Globus pallidus (tissue), 1 donor: ENCODE measurements around the gene PDLIM5.

Experiments
- DNase-seq: peaks from one replicate; pipeline ENCODE4 v3.0.0-alpha.2; 2015; ENCODE audit warnings: low spot score

The PDLIM5 gene

DNA sequence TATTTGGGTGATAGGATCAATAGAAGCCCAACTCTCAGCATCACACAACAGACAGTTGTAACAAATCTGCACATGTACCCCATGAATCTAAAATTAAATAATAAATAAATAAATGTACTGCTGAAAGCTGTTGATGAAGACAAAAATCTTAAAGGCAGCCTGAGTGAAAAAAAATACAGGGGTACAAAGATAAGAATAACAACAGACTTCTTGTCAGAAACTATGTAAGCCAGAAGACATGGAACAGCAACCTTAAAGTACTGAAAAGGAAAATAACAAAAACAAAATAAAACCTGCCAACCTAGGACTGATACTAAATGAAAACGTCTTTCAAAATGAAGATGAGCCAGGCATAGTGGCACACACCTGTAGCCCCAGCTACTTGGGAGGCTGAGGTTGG lies 25.0 kb upstream of the PDLIM5 start:
- no peak for DNase-seq

DNA sequence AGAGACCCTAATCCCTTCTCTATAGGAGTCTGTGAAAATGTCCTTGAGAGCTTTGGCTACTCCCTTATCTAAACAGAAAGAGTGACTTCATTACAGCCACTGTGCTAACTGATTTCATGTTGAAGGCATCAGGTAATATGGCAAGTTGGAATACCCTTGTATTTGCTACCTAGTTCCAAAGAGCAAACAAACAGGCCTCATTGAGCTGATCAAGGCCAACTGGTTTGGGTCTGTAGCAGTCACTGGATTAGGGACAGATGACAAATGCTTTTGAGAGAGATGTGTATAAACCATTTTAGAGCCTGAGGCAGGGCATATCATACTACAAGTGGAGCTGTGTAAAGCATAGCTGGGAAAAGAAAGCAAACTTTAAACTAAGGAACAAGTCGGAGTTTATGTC lies 22.9 kb upstream of the PDLIM5 start:
- no peak for DNase-seq

DNA sequence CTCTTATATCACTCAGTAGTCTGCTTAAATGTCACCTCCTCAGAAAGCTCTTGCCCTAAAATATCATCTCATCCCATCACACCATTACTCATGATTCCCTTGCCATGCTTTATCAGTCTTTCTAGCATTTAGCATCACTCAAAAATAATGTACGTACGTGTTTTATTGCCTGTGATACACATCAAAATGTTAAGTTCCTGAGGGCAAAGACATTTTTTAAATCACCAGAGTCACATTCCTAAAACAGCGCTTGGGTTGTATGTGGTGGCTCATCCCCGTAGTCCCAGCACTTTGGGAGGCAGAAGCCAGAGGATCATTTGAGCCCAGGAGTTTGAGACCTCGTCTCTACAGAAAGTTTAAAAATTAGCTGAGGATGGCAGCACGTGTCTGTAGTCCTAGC lies 21.3 kb upstream of the PDLIM5 start:
- DNase-seq: no peak

DNA sequence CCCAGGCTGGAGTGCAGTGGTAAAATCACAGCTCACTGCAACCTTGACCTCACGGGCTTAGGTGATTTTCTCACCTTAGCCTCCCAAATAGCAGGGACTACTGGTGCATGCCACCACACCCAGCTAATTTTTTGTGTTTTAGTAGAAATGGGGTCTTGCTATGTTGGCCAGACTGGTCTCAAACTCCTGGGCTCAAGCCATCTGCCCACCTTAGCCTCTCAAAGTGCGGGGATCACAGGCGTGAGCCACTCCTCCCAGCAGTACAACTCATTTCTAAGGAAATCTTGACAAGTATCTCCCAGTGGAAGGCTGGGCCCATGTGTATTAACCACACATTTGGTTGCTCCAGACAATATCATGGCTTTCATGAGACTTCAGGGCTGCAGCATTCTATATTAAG lies 20.4 kb upstream of the PDLIM5 start:
- DNase-seq: no peak

DNA sequence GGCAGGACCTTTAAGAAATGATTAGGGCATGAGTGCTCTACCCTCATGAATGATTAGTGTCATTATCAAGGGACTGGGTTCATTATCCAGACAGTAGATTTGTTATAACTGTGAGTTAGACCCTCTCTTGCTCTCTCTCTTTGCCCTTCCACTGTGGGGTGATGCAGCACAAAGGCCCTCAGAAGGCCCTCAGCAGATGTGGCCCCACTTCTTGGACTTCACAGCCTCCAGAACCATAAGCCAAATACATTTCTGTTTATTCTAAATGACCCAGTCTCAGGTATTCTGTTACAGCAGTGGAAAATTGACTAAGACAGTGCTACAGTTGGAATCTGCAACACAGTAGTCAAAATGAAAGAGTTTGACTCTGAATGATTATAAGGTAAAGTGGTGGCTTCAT lies 17.2 kb upstream of the PDLIM5 start:
- DNase-seq: no peak

DNA sequence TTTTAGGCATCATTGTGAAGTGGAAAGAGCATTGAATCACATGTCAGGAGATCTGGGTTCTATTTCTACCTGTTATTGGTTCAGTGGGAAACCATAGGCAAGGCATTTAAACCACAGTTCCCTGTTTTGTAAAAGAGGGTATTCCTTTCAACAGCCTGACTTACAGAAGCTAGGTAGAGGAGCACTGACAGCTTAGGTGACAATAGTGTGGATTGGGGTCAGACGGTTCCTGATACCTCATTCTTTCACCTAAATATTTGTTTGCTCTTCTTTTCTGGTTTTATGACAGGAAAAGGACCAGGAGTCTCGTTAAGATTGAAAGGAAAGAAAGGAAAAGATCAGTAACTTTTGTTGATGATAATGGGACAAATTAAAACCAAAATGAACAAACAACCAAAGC lies 15.9 kb upstream of the PDLIM5 start:
- DNase-seq: no peak

DNA sequence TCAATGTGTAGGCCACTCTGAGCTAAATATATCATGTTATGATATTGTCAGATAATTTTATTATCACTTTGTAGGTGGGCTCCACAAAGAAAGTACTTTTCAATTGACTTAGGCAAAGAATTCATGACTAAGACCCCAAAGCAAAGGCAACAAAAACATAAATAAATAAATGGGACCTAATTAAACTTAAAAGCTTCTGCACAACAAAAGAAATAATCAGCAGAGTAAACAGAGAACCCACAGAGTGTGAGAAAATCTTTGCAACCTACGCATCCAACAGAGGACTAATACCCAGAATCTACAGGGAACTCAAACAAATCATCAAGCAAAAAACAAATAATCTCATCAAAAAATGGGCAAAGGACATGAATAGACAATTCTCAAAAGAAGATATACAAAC lies 15.2 kb upstream of the PDLIM5 start:
- DNase-seq: no peak

DNA sequence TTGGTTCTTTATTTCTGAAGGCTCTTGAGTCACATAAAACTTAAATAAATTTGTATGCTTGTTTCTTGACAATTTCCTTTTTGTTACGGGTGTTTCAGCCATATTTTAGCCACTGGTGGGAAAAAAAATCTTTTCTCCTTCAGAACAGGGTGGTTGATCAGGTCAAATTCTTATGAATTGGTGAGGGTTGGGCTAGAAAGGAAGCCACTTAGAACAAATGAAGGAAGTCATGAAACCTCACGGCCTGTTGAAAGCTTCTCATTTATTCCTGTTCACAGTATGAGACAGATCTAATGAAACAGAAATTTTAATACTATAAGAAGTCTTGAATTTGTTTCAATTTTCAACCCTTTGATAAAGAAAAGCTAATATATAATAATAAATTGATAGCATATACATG lies 12.1 kb upstream of the PDLIM5 start:
- DNase-seq: no peak

DNA sequence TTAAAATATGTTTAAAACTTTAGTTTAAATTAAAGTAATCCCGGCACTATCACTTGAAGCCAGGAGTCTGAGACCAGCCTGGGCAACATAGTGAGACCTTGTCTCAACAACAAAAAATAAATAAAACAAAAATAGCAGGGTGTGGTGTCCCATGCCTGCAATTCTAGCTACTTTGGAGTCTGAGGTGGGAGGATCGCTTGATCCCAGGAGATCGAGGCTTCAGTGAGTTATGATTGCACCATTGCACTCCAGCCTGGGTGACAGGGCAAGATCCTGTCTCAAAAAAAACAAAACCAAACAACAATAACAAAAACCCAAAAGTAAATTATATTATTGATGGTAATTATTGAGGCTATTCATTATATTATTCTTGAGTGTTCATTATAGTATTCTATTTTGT lies 9.9 kb upstream of the PDLIM5 start:
- no peak for DNase-seq

DNA sequence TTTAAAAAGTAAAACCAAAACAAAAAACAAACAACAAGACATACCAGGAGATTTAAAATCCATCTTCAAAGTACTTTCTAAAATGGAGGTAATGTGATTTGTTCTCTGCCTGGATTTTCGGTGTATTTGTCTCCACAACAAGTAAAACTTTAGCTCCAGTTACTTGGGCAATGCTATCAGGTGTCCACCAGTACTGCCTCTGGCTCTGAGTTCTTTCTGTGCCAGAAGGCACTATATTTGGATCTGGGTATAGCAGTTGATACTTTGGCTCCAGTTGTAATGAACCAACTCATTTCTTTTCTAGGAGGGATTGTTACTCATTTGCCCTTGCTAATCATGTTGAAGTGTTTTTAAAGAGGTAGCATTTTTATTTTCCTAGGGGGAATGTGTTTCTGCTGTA lies 9.5 kb upstream of the PDLIM5 start:
- DNase-seq: no peak

DNA sequence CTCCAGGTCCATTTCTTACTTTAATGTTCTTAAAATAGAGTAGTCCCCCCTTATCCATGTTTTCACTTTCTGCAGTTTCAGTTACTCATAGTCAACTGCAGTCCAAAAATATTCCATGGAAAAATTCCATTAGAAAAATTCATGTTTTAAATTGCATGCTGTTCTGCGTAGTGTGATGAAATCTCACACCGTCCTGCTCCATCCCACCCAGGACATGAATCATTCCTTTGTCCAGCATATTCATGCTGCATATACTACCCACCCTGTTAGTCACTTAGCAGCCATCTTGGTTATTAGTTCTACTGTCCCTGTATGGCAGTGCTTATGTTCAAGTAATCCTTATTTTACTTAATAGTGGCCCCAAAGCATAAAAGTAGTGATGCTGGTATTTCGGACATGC lies 5.4 kb upstream of the PDLIM5 start:
- no peak for DNase-seq

DNA sequence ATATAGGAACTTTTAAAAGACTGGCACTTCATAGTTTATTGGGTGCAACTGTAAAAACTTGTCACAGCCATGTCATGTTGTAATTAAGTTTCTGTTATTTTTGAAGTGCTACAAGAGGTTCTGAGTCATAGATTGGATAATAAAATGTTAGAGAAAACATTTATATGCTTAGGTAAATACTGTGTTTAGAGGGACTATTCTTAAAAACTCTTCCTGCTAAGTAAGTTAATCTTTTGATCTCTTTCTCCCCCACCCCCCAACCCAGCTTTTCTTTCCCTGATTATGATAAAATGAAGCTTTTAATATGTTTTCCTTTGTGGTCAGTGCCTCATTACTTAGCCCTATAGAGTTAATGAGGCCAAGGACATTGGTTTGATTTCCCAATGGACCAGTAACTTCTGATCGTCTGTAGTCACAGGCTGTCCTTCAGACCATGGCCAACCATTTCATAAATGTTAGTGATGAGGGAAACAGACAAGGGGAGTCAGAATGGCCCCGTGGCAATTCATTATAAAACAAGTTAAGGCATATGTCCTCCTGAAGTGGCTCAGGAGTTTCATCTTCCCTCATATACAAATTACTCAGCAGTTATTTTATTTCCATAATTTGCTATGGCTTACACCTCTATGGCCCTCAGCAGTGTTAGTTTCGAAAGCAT lies 3.9 kb upstream of the PDLIM5 start:
- DNase-seq: no peak

DNA sequence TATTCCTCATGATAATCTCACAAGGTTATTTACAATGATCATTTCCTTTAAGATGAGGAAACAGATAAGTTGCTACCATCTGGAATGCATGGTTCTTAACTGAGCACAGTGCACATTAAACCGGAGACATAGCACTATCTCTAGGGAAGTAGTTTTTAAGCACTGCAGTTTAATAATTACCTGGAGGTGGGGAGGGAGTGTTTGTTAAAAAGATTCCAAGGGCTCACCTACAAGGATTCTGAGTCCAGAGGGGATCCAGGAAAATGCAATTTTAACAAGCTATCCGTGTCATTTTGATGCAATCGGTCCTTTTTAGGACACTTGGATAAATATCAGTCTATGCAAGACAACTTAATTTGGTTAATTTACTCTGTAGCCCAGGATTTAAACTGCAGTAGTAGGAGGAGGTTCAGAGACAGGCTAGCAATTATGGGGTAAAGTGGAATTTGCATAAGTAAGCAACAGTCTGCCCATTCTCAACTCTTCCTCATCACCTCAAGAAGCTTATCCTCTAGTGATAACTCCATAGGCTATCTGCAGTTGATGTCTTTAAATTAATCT lies 2.8 kb upstream of the PDLIM5 start:
- DNase-seq: no peak

DNA sequence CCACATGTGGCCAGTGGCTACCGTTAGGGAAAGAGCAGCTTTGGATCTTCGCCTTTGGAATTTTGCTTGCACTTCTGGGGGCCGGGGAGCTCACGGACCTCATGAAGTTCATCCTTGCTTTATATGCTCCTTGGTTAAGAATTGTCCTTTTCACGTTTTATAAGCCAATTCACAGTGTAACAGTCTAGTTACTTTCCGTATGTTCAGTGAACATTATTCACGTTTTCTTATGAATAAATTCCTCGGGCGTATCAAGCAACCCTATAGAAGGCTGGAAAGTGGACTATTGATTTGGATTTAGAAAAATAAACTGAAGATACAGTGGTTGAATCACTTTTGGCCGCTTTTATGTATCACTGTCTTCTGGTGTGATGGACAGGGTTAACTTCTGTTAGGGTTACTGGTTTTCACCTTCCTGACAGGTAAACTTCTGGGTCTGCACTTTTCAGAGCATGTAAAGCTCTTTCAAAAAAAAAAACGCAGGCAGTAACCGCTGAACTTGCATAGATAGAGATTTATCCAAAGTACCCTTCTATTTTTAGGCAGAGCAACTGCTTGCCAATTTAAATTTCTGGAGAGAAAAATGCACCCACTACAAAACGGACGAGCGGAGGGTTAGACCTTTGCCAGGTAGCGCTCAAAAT lies 569 bp upstream of the PDLIM5 start:
- DNase-seq: no peak

DNA sequence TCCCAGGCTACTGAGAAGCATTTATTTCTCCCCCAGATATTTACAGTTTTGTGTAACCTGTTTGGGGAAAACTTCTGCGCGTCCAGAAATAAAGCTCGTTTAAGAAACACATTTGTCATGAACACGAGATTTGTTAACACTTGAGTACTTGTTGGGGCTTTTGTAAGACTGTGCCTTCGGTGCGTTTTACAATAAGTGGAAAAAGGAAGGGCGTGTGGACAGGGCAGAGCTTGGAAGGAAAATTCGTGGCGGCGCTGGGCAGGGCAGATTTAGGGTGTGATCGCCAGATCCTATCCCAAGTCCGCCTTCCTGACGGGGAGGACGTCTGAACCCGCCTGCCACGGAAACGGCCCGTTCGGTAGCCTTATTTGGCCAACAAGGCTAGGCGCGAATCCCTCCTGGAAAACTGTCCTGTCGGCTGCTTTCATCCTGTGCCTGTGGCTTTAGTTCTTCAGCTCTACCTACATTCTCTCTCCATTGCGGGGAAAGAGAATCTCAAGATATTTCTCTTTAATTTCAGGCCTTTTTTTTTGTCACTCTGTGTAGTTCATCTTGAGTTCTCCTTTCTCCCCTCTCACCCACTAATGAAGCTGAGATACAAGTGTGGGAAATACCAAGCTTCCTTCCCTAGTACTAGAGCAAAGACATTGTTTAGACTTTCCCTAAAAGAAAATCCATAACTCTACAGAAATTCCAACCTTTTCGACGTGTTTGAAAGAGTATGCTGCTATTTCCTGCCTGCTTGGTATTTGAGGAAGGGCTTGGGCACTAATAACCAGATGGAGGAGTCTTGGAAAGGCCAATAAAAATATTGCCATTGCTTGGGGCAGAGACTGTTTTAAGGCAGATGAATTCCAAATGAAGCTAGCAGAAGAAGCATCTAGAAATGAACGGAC lies 982 bp downstream of the PDLIM5 start:
- DNase-seq: peak; percentile 62

DNA sequence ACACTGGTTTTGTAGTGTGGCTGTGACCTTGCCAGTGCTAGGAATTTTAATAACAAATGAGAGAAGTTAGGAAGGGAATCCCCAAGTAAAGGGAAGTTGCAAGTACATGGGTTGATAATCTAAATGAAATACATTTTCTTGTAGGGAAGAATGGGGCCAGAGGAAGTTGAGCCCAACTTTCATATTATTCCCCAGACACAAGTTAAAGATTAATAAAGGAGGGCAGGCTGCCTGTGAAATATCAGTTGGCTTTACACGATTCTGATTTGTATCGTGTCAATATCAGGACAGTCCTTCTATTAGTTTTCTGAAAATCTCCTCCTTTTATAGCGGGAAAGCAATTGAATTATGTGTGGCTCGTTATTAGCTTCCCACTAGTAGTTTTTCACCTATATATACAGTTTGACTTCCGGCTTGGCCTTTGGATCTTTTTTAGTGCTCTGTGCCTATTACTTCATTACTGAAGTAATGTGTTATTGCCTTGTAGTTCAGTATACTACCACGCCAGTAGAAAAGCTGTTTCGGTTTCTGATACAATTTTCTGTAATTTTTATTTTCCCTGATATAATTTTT lies 1.7 kb downstream of the PDLIM5 start:
- no peak for DNase-seq

DNA sequence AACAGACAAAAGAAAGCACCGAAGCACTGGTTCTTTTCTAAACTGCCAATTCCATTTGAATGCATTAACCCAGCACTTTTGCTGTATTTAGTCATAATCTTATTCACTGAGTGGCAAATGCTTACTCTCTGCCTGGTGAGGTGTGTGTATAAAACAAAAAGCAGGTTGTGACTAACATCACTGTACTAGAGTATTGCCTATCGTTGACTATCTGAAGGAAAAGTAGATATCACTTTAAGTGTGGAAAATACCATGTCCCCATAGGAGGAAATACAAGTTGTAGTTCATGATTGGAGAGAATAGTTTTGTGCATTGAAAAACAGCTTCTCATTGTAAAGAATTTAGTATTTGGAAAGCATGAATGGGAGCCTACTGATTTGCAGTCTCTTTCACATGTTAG lies 2.7 kb downstream of the PDLIM5 start:
- peak; percentile 23 for DNase-seq

DNA sequence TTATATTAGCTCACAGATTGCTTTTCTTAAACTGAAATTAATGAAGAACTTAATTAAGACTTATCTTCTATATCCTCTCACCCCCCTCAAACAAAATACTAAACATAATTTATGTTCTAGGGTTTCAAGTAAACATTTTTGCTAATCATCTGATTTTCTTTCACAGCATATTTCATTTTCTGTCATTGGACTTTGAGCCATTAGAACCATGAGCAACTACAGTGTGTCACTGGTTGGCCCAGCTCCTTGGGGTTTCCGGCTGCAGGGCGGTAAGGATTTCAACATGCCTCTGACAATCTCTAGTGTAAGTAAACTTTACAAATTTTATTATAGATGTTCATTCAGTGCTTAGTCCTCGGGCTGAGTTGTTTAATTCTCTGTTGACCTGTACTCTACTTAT lies 3.3 kb downstream of the PDLIM5 start:
- DNase-seq: peak; percentile 26

DNA sequence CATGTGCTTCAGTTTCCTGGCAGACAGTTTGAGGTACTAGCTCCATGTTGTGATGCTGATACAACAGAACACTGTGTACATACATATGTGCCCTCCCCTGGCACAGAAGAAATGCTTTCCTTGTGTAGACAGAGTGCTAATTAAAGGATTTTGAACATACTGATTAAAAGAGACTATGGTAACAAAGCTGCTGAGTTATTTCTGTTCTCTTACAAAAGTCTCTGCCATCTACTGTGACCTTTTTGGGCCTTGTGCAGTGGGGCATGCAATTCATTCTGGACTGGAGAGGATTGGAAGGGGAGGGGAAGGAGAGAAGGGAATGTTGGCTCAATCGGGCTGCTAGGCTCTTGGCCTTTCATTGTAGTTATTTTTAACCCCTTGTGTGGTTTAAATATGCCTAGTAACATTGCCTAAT lies 6.0 kb downstream of the PDLIM5 start:
- peak; percentile 64 for DNase-seq

DNA sequence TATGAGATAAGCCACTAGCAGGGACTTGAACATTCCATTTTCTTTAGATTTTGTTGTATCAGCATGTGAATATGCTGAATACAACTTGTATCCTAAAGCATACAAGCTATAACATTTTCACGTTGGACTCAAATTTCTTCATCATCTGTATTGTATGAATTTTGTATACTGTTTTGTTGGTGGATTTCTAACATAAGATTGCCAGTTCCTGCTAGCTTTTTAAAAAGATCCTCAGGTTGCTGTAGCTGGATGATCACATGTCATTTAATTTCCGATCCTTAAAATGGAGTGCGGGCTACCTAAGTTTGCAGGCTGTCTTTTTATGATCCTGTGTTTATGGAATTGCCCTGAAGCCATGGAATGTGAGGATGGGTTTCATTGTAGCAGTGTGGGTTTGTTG lies 6.9 kb downstream of the PDLIM5 start:
- no peak for DNase-seq

DNA sequence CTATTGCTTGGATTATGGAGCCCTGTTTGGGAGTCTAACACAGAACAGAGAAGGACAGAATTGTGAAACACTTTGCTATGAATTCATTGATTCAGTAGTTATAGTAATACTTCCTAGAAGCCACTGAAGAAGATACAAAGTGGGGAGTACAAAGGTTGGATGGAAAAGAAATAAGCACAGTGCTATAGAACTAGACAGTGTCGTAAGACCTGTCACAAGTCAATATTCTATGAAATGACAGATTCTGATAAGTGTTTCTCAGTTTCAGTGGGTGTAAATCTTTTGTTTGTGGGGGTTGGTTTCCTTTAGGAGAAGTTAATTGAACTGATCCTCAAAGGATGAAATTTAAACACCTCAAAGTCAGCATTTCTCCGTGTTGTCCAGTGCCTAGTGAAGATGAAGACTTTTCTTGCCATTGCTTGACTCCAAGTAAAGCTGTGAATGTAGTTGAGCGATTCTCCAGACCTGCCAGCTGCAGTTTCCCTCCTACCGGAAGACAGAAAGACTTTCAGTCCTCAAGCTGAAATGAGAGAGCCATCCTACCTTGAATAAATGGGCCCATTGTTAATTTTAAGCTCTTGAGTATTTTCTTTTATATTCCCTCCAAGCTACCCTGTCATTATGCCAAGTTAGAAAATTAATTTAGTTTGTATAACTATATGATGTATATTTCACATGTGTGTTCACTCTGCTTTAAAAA lies 7.9 kb downstream of the PDLIM5 start:
- DNase-seq: no peak

DNA sequence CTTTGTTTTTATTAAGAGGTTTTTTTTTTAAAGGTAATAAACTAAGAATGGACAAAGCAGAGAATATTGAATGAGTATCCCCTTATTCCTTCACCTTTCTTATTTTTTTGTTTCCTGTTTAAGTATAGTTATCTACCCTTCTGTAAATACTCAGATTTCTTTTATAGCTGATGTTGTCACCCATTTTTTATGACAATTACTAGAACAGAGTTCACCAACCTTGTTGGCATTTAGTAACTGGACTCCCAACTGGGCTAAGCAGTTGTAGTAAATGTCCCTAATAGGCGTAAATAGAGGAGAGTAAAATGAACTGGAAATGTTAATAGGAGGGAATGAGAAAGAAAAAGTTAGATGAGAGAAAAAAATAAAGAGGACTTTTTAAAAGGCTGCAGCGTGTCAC lies 9.8 kb downstream of the PDLIM5 start:
- DNase-seq: no peak
